ENCODE measurements around the gene OR52A5.

OR52A5 gene

DNA sequence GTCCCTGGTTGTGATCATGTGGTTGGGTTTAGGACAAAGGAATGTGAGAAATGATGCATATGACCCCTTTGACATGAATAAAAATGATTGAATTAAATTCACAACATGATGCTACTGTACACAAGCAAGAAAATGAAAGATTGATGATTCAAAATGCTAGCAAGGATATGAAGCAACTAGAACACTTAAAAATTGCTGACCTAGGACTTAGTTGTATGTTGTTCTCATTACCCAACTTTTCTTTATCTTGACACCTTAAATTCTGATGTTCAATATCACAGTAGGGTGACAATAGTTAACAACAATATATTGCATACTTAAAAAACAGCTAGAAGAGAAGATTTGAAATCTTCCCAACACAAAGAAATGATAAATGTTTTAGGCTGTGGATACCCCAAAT, 20.6 kb downstream of the OR52A5 start:
- in situ Hi-C loops (cut with HindIII; ENCODE audit: low sequenced_read_pairs), result no loop called here

GRCh38 chr11:5115339-5115738, 22.8 kb downstream of the OR52A5 start:
- in situ Hi-C loops (cut with HindIII; ENCODE audit: low sequenced_read_pairs), result no loop called here

DNA sequence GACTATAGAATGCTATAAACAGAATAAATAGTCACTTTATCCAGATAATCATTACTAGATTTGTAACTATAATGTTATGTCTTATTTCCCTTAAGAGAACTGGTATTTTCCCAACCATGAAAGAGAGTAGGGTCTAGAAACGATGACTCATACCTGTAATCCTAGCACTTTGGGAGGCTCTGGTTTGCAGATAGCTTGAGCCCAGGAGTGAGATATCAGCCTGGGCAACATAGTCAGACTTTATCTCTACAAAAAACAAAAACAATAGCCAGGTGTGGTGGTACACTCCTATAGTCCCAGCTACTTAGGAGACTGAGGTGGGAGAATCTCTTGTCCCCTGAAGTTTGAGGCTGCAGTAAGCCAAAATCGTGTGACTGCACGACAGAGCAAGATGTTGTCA, 30.9 kb downstream of the OR52A5 start:
- in situ Hi-C loops (cut with HindIII; ENCODE audit: low sequenced_read_pairs), result no loop called here

GRCh38 chr11:5103066-5103465, 35.1 kb downstream of the OR52A5 start:
- in situ Hi-C loops (cut with HindIII; ENCODE audit: low sequenced_read_pairs), result no loop called here

- in situ Hi-C loops (cut with HindIII; ENCODE audit: low sequenced_read_pairs), result no loop called here
Measured at GRCh38 chr11:5102246-5102645, 35.9 kb downstream of the OR52A5 start.

DNA sequence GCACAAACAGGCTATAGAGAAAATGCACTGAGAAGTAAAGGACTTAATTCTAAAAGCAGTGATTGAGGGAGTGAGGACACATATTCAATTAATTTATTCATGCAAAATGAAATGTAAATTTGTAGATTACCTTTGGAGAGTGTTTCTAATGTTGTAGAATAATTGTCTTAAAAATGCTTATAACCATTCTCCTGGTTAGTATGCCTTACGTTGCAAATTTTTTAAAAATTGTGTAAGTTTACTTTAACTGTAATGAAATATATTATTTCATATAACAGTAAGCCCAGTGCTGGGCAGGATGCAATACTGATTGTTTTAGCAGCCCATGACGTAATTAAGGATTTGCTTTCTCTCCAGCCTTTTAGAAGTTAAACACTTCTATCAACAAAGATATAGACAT, 42.1 kb downstream of the OR52A5 start:
- in situ Hi-C loops (cut with HindIII; ENCODE audit: low sequenced_read_pairs), result no loop called here

DNA sequence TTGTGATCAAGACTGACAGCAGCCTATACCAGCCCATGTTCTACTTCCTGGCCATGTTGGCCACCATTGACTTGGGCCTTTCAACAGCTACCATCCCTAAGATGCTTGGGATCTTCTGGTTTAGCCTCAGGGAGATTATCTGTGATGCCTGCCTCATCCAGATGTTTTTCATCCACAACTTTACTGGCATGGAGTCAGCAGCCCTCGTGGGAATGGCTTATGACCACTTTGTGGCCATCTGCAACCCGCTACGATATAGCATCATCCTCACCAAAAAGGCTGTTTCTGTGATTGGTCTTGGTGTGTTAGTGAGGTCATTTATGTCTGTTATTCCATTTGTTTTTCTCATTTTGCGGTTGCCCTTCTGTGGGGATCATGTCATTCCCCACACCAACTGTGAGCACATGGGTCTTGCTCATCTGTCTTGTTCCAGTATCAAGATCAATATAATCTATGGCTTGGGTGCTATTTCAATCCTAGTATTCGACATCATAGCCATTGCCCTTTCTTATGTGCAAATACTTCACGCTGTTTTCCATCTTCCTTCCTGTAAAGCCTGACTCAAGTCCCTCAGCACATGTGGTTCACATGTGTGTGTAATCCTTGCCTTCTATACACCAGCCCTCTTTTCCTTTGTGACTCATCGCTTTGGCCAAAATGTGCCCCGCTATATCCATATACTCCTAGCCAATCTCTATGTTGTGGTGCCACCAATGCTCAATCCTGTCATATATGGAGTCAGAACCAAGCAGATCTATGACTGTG, 45.2 kb downstream of the OR52A5 start:
- in situ Hi-C loops (cut with HindIII; ENCODE audit: low sequenced_read_pairs), result no loop called here

- in situ Hi-C loops (cut with HindIII; ENCODE audit: low sequenced_read_pairs), result no loop called here
Measured at GRCh38 chr11:5090668-5091067, 47.5 kb downstream of the OR52A5 start.

- in situ Hi-C loops (cut with HindIII; ENCODE audit: low sequenced_read_pairs), result no loop called here
Measured at GRCh38 chr11:5088556-5088955, 49.6 kb downstream of the OR52A5 start.

GRCh38 chr11:5083602-5084001, 54.6 kb downstream of the OR52A5 start:
- in situ Hi-C loops (cut with HindIII; ENCODE audit: low sequenced_read_pairs), result no loop called here

DNA sequence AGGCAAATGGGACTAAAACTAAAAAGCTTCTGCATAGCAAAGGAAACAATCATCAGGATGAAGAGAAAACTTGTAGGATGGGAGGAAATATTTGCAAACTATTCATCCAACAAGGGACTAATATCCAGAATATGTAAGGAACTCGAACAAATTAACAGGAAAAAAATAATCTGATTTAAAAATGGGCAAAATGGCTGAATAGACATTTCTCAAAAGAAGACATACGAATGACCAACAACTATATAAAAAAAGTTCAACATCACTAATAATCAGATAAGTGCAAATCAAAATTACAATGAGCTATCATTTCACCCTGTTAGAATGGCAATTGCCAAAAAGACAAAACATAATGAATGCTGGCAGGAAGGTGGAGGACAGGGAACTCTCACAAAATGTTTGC, 56.8 kb downstream of the OR52A5 start:
- in situ Hi-C loops (cut with HindIII; ENCODE audit: low sequenced_read_pairs), result no loop called here

Data from endothelial cell of hepatic sinusoid (primary cell).